ENCODE data around the gene OR6K6. TPM values are rescaled to one million over a fixed set of nuclear protein-coding genes. Genes with fewer than 3 reads are reported as not detected.

Gene OR6K6, protein sequence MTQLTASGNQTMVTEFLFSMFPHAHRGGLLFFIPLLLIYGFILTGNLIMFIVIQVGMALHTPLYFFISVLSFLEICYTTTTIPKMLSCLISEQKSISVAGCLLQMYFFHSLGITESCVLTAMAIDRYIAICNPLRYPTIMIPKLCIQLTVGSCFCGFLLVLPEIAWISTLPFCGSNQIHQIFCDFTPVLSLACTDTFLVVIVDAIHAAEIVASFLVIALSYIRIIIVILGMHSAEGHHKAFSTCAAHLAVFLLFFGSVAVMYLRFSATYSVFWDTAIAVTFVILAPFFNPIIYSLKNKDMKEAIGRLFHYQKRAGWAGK
- total RNA-seq, result not detected
- long read RNA-seq, result 0 reads

DNA sequence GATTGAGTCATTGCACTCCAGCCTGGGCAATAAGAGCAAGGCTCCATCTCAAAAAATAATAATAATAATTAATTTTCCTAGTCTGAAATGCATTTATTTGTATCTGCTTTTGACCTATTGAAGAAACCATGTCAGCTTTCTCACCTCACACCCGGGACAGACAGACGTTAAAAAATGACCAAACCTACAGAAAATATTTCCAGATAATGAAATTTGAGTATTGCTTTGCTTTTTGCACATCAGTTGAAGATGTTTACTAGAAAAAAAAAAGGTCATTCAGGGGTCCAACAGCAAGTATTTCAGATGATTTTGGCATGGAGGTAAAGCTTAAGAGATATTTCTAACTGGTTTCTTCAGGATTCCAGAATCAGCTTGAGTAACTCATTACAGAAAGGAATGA is at the start of gene OR6K6:
OR6K6 (plus strand) TSS at position 301 of the 400 bp plus-strand sequence. CDS start 168 bp downstream, outside the sequence.
- ATAC-seq (no peak), DNase-seq (no peak)
- no peaks in the 10 kb centered on the region for H3K9me3 ChIP-seq
- peaks cover 4% of the 10 kb centered on the region for H3K27me3 ChIP-seq (ENCODE audit: low read depth)
- H3K4me1 ChIP-seq, result no peaks in the 10 kb centered on the region
- H3K36me3 ChIP-seq, result no peaks in the 10 kb centered on the region
- H3K27ac ChIP-seq, result no peak within 1 kb of the TSS
- intact Hi-C loops (cut with DNase I), result no loop called here
- TF ChIP-seq, protein P1, sequence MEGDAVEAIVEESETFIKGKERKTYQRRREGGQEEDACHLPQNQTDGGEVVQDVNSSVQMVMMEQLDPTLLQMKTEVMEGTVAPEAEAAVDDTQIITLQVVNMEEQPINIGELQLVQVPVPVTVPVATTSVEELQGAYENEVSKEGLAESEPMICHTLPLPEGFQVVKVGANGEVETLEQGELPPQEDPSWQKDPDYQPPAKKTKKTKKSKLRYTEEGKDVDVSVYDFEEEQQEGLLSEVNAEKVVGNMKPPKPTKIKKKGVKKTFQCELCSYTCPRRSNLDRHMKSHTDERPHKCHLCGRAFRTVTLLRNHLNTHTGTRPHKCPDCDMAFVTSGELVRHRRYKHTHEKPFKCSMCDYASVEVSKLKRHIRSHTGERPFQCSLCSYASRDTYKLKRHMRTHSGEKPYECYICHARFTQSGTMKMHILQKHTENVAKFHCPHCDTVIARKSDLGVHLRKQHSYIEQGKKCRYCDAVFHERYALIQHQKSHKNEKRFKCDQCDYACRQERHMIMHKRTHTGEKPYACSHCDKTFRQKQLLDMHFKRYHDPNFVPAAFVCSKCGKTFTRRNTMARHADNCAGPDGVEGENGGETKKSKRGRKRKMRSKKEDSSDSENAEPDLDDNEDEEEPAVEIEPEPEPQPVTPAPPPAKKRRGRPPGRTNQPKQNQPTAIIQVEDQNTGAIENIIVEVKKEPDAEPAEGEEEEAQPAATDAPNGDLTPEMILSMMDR (IDR thresholded peaks at IDR 0.05), result no peak
- no peak within 1 kb of the TSS for H3K4me3 ChIP-seq

DNA sequence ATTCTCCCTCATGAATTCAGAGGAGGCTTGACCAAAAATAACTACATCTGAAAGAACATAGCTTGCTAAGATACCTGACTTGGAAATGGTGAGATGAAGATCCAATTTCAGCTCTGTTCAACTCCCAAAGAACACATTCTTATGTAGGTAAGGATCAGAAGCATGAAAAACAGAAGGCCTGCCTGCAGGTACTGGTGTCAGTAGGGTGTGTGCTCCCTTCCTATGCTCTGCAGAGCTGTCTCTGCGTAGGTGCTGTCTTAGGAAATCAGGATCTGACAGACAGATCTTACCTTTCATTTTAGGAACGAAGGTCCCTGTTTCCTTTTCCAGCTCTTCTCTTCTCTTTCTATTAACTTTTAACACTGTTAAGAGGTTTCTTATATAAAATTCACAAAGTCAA is 48.4 kb upstream of the OR6K6 start:
- no peaks in the 10 kb centered on the region for H3K9me3 ChIP-seq
- ATAC-seq, result no peak
- no peaks in the 10 kb centered on the region for H3K36me3 ChIP-seq
- no peak overlapping the region for H3K4me3 ChIP-seq
- TF ChIP-seq, protein P1 (IDR thresholded peaks at IDR 0.05), result no peak
- DNase-seq, result no peak
- H3K27me3 ChIP-seq (ENCODE audit: low read depth), result no peaks in the 10 kb centered on the region
- H3K4me1 ChIP-seq, result no peaks in the 10 kb centered on the region
- intact Hi-C loops (cut with DNase I), result no loop called here
- no peak overlapping the region for H3K27ac ChIP-seq

DNA sequence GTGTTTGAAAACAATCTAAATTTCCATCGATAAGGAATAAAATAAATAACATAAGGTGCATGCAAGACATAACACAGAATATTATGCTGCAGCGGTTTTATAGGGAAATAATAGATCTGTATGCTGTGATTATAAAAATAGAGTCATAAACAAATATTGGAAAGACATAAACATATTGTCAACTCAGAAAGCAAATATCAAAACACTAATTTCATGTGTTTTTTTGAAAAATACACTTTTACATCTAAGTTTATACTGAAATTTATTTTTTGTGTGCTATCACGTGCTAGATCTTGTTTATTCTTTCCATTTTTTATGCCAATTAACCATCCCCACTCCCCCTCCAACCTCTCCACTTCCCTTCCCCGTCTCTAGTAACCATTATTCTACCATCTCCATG is 43.4 kb upstream of the OR6K6 start:
- TF ChIP-seq, protein P1 (IDR thresholded peaks at IDR 0.05), result no peak
- H3K27me3 ChIP-seq (ENCODE audit: low read depth), result no peaks in the 10 kb centered on the region
- no peak overlapping the region for H3K27ac ChIP-seq
- H3K9me3 ChIP-seq, result no peaks in the 10 kb centered on the region
- intact Hi-C loops (cut with DNase I), result no loop called here
- H3K36me3 ChIP-seq, result no peaks in the 10 kb centered on the region
- DNase-seq (no peak), ATAC-seq (no peak)
- no peak overlapping the region for H3K4me3 ChIP-seq
- no peaks in the 10 kb centered on the region for H3K4me1 ChIP-seq

DNA sequence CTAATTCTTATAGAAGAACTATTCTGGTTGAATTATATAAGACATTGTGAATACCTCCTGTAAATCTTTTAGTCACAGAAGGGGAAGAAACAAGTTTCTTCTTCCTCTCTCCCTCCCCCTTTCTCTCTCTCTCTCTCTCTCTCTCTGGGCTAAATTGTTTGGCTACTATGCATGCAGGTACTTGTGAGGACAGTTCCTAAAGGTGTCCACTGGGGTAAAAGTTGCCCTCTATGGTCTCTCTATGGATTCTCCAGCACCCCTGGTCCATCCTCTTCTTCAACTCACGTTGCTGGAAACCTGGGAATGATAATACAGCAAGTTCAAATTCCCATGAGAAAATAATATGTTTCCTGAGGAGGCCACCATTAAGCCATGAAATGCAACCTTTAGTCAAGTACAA is 39.8 kb upstream of the OR6K6 start:
- no peaks in the 10 kb centered on the region for H3K36me3 ChIP-seq
- no peaks in the 10 kb centered on the region for H3K27me3 ChIP-seq (ENCODE audit: low read depth)
- H3K9me3 ChIP-seq, result no peaks in the 10 kb centered on the region
- DNase-seq (no peak), ATAC-seq (no peak)
- intact Hi-C loops (cut with DNase I), result no loop called here
- H3K4me1 ChIP-seq, result no peaks in the 10 kb centered on the region
- H3K27ac ChIP-seq, result no peak overlapping the region
- TF ChIP-seq, protein P1 (IDR thresholded peaks at IDR 0.05), result no peak
- no peak overlapping the region for H3K4me3 ChIP-seq

DNA sequence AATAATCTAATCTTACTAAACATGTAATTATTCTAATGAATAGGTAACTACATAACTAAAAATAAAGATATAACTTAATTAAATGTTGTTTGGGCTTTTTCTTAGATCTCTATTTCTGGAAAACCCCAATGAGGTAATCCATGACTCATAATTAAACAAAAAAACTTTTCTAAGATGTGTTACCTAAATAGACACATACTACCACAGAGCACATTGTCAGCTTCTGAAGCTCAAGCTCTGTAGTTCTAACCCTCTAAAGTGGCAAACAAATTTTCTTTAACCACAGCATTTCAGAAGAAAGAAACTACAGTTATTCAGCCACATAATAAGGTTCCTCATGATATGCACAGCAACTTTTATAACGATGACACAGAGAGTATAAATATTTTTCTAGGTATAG is 38.2 kb upstream of the OR6K6 start:
- intact Hi-C loops (cut with DNase I), result no loop called here
- Histone ChIP-seq H3K27ac (no peak overlapping the region), H3K36me3 (no peaks in the 10 kb centered on the region), H3K27me3 (ENCODE audit: low read depth) (no peaks in the 10 kb centered on the region), H3K9me3 (no peaks in the 10 kb centered on the region), H3K4me3 (no peak overlapping the region), H3K4me1 (no peaks in the 10 kb centered on the region)
- DNase-seq (no peak), ATAC-seq (no peak)
- TF ChIP-seq, protein P1 (IDR thresholded peaks at IDR 0.05), result no peak

Data from lower lobe of right lung (tissue), 2 donors.